ENCODE measurements around the gene CCDC66. TPM values are rescaled to one million over a fixed set of nuclear protein-coding genes. Genes with fewer than 3 reads are reported as not detected.

CCDC66 gene
- total and polyA plus RNA-seq, 2 experiments from 2014 or later = 26.9 to 50.3 TPM

- TF ChIP-seq ZNF462 (CRISPR knock-in tag; IDR thresholded peaks at IDR 0.05) (no peak), ETS1 (IDR thresholded peaks at IDR 0.05) (no peak), ZNF331 (CRISPR knock-in tag; IDR thresholded peaks at IDR 0.05; ENCODE audit: low read depth) (no peak), CTCF (conservative IDR thresholded peaks at IDR 0.05; ENCODE audit: low read depth in 2 of 2) (no peak), ZNF114 (CRISPR knock-in tag; IDR thresholded peaks at IDR 0.05) (no peak), REST (IDR thresholded peaks at IDR 0.05; ENCODE audit: unreplicated experiment) (no peak), POLR2AphosphoS5 (IDR thresholded peaks at IDR 0.05; ENCODE audit: low read depth) (no peak), NANOG (IDR thresholded peaks at IDR 0.05; ENCODE audit: borderline replicate concordance) (no peak), STAT1 (IDR thresholded peaks at IDR 0.05; ENCODE audit: unreplicated experiment) (no peak)
Measured at GRCh38 chr3:56611364-56611763, 54.4 kb downstream of the CCDC66 start (continued).
